Measurements from ENCODE around the gene HOXB4.
"Not testable (repeated sequence)": the region's sequence is repeated elsewhere in the genome, so short reads cannot be mapped to it uniquely, and the experiment has no call there.

The HOXB4 gene

GRCh38 chr17:48541036-48541576 is 37.0 kb downstream of the HOXB4 start:
- TF ChIP-seq CTCF (IDR thresholded peaks at IDR 0.05; ENCODE audit: low read depth, low read length) = no peak

GRCh38 chr17:48540213-48540612 is 37.9 kb downstream of the HOXB4 start:
- DNase-seq (ENCODE audit: extremely low read depth, low read depth) = no peak
- no peak for TF ChIP-seq CTCF (IDR thresholded peaks at IDR 0.05; ENCODE audit: low read depth, low read length)

More at GRCh38 chr17:48541036-48541576, 37.0 kb downstream of the HOXB4 start:
- DNase-seq (ENCODE audit: extremely low read depth, low read depth) = no peak

GRCh38 chr17:48539177-48539576 is 39.0 kb downstream of the HOXB4 start:
- TF ChIP-seq CTCF (IDR thresholded peaks at IDR 0.05; ENCODE audit: low read depth, low read length) = no peak
- no peak for DNase-seq (ENCODE audit: extremely low read depth, low read depth)

GRCh38 chr17:48537316-48537715 is 40.8 kb downstream of the HOXB4 start:
- DNase-seq (ENCODE audit: extremely low read depth, low read depth) = no peak
- no peak for TF ChIP-seq CTCF (IDR thresholded peaks at IDR 0.05; ENCODE audit: low read depth, low read length)

- DNase-seq (ENCODE audit: extremely low read depth, low read depth) = not testable (repeated sequence)
Measured at GRCh38 chr17:48535793-48536559, 42.2 kb downstream of the HOXB4 start.

GRCh38 chr17:48532261-48532660 is 45.9 kb downstream of the HOXB4 start:
- DNase-seq (ENCODE audit: extremely low read depth, low read depth) = no peak
- no peak for TF ChIP-seq CTCF (IDR thresholded peaks at IDR 0.05; ENCODE audit: low read depth, low read length)

GRCh38 chr17:48530887-48531272 is 47.3 kb downstream of the HOXB4 start, which contains the start of gene HOXB1:
HOXB1 (minus strand) TSS chr17:48531011; CDS start chr17:48530904, 107 bp downstream.
- no peak for TF ChIP-seq CTCF (IDR thresholded peaks at IDR 0.05; ENCODE audit: low read depth, low read length)

More at GRCh38 chr17:48530887-48531272, 47.3 kb downstream of the HOXB4 start, which contains the start of gene HOXB1:
- DNase-seq (ENCODE audit: extremely low read depth, low read depth) = no peak
